Measurements from ENCODE around the gene MYL3.

MYL3 gene

DNA sequence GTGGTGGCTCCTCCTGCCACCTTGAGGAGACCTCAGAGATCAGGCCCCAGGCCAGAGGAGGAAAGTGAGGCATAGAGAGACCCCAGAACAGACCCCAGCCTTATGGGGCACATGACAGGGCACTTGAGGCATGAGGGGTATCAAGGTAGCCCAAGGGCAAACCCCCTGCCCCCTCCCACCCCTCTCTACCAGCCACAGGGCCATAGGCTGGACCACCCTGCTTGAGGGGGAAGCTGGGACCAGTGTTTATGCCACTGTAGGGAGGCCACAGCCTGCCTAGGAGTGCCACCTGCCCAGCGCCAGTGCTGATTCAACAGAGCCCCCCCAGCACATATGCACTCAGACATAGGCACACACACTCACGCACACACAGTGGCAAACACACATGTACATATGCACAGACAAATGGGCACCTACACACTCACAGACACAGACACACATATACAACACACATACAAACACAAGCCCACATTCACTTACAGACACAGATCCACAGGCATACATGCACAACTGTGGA is 10.3 kb downstream of the MYL3 start:
- Histone ChIP-seq H3K27me3 (ENCODE audit: low read depth, low read length) (no peaks in the 10 kb centered on the region), H3K4me3 (ENCODE audit: low read depth in 1 of 2, low read length in 2 of 2) (no peak overlapping the region), H3K27ac (ENCODE audit: low read length) (no peak overlapping the region), H3K36me3 (ENCODE audit: control insufficient read depth in 1 of 2, insufficient read depth in 2 of 2, low read length in 2 of 2) (no peaks in the 10 kb centered on the region), H3K4me1 (ENCODE audit: control insufficient read depth in 1 of 2, insufficient read depth in 2 of 2, low read length in 2 of 2) (no peaks in the 10 kb centered on the region), H3K9me3 (ENCODE audit: control insufficient read depth in 1 of 2, low read length in 2 of 2) (no peaks in the 10 kb centered on the region)

DNA sequence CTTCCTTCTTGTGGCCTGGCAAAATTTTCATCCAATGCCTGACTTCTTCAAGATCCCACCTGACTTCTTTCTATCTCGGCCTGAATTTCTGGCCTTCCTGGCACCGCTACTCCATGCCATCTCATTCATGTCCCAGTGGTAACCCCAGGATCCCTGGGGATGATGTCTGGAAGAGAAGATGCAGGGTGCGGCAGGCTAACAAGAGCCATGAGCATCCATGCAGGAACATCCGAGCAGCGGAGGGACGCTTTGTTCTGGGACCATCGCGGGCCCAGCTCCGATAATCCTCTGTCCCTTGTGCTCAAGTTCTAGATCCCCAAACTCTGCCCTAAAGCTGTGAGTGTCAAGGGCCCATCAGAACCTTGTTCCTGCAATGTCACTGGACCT is 10.9 kb downstream of the MYL3 start:
- H3K27ac ChIP-seq (ENCODE audit: low read length), result no peak overlapping the region
- H3K27me3 ChIP-seq (ENCODE audit: low read depth, low read length), result no peaks in the 10 kb centered on the region
- no peaks in the 10 kb centered on the region for H3K9me3 ChIP-seq (ENCODE audit: control insufficient read depth in 1 of 2, low read length in 2 of 2)
- H3K36me3 ChIP-seq (ENCODE audit: control insufficient read depth in 1 of 2, insufficient read depth in 2 of 2, low read length in 2 of 2), result no peaks in the 10 kb centered on the region
- no peaks in the 10 kb centered on the region for H3K4me1 ChIP-seq (ENCODE audit: control insufficient read depth in 1 of 2, insufficient read depth in 2 of 2, low read length in 2 of 2)
- H3K4me3 ChIP-seq (ENCODE audit: low read depth in 1 of 2, low read length in 2 of 2), result no peak overlapping the region

GRCh38 chr3:46851364-46852333 is 11.6 kb downstream of the MYL3 start:
- no peaks in the 10 kb centered on the region for H3K9me3 ChIP-seq (ENCODE audit: control insufficient read depth in 1 of 2, low read length in 2 of 2)
- no peak overlapping the region for H3K27ac ChIP-seq (ENCODE audit: low read length)
- H3K36me3 ChIP-seq (ENCODE audit: control insufficient read depth in 1 of 2, insufficient read depth in 2 of 2, low read length in 2 of 2), result no peaks in the 10 kb centered on the region
- H3K4me3 ChIP-seq (ENCODE audit: low read depth in 1 of 2, low read length in 2 of 2), result no peak overlapping the region
- peaks cover 0 to 1% of the 10 kb centered on the region in 2 donors for H3K4me1 ChIP-seq (ENCODE audit: control insufficient read depth in 1 of 2, insufficient read depth in 2 of 2, low read length in 2 of 2)
- H3K27me3 ChIP-seq (ENCODE audit: low read depth, low read length), result no peaks in the 10 kb centered on the region

- H3K9me3 ChIP-seq (ENCODE audit: control insufficient read depth in 1 of 2, low read length in 2 of 2), result no peaks in the 10 kb centered on the region
- H3K4me1 ChIP-seq (ENCODE audit: control insufficient read depth in 1 of 2, insufficient read depth in 2 of 2, low read length in 2 of 2), result peaks cover 0 to 9% of the 10 kb centered on the region in 2 donors
- no peaks in the 10 kb centered on the region for H3K36me3 ChIP-seq (ENCODE audit: control insufficient read depth in 1 of 2, insufficient read depth in 2 of 2, low read length in 2 of 2)
- H3K4me3 ChIP-seq (ENCODE audit: low read depth in 1 of 2, low read length in 2 of 2), result no peak overlapping the region
- no peak overlapping the region for H3K27ac ChIP-seq (ENCODE audit: low read length)
- H3K27me3 ChIP-seq (ENCODE audit: low read depth, low read length), result no peaks in the 10 kb centered on the region
Measured at GRCh38 chr3:46850468-46850779, 12.8 kb downstream of the MYL3 start.

- H3K27me3 ChIP-seq (ENCODE audit: low read depth, low read length), result no peaks in the 10 kb centered on the region
- no peak overlapping the region for H3K4me3 ChIP-seq (ENCODE audit: low read depth in 1 of 2, low read length in 2 of 2)
- H3K4me1 ChIP-seq (ENCODE audit: control insufficient read depth in 1 of 2, insufficient read depth in 2 of 2, low read length in 2 of 2), result peaks cover 0 to 13% of the 10 kb centered on the region in 2 donors
- H3K9me3 ChIP-seq (ENCODE audit: control insufficient read depth in 1 of 2, low read length in 2 of 2), result no peaks in the 10 kb centered on the region
- H3K36me3 ChIP-seq (ENCODE audit: control insufficient read depth in 1 of 2, insufficient read depth in 2 of 2, low read length in 2 of 2), result no peaks in the 10 kb centered on the region
- no peak overlapping the region for H3K27ac ChIP-seq (ENCODE audit: low read length)
Measured at GRCh38 chr3:46849686-46850467, 13.4 kb downstream of the MYL3 start.

- no peaks in the 10 kb centered on the region for H3K27me3 ChIP-seq (ENCODE audit: low read depth, low read length)
- no peaks in the 10 kb centered on the region for H3K9me3 ChIP-seq (ENCODE audit: control insufficient read depth in 1 of 2, low read length in 2 of 2)
- H3K4me3 ChIP-seq (ENCODE audit: low read depth in 1 of 2, low read length in 2 of 2), result no peak overlapping the region
- peaks cover 0 to 13% of the 10 kb centered on the region in 2 donors for H3K4me1 ChIP-seq (ENCODE audit: control insufficient read depth in 1 of 2, insufficient read depth in 2 of 2, low read length in 2 of 2)
- no peaks in the 10 kb centered on the region for H3K36me3 ChIP-seq (ENCODE audit: control insufficient read depth in 1 of 2, insufficient read depth in 2 of 2, low read length in 2 of 2)
- no peak overlapping the region for H3K27ac ChIP-seq (ENCODE audit: low read length)
Measured at GRCh38 chr3:46849045-46849631, 14.1 kb downstream of the MYL3 start.

- no peaks in the 10 kb centered on the region for H3K36me3 ChIP-seq (ENCODE audit: control insufficient read depth in 1 of 2, insufficient read depth in 2 of 2, low read length in 2 of 2)
- H3K9me3 ChIP-seq (ENCODE audit: control insufficient read depth in 1 of 2, low read length in 2 of 2), result no peaks in the 10 kb centered on the region
- peaks cover 0 to 13% of the 10 kb centered on the region in 2 donors for H3K4me1 ChIP-seq (ENCODE audit: control insufficient read depth in 1 of 2, insufficient read depth in 2 of 2, low read length in 2 of 2)
- H3K4me3 ChIP-seq (ENCODE audit: low read depth in 1 of 2, low read length in 2 of 2), result no peak overlapping the region
- H3K27ac ChIP-seq (ENCODE audit: low read length), result no peak overlapping the region
- H3K27me3 ChIP-seq (ENCODE audit: low read depth, low read length), result no peaks in the 10 kb centered on the region
Measured at GRCh38 chr3:46848271-46849044, 14.8 kb downstream of the MYL3 start.

DNA sequence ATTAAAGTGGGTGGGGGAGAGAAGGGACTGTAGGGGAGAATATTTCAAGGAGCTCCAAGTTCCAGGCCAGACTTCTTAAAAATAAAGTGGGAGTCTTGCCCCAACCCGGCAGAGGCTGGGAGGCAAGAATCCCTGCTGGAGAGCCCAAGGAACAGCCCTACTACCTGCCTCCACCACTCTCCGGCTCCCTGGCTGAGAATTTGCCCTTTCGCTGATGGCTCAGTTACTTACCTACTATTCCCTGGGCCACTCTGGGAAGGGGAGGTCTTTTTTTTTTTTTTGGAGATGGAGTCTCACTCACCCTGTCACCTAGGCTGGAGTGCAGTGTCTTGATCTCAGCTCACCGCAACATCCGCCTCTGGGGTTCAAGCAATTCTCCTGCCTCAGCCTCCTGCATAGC is 15.5 kb downstream of the MYL3 start:
- no peaks in the 10 kb centered on the region for H3K9me3 ChIP-seq (ENCODE audit: control insufficient read depth in 1 of 2, low read length in 2 of 2)
- no peak overlapping the region for H3K4me3 ChIP-seq (ENCODE audit: low read depth in 1 of 2, low read length in 2 of 2)
- peaks cover 0 to 13% of the 10 kb centered on the region in 2 donors for H3K4me1 ChIP-seq (ENCODE audit: control insufficient read depth in 1 of 2, insufficient read depth in 2 of 2, low read length in 2 of 2)
- H3K27ac ChIP-seq (ENCODE audit: low read length), result no peak overlapping the region
- H3K36me3 ChIP-seq (ENCODE audit: control insufficient read depth in 1 of 2, insufficient read depth in 2 of 2, low read length in 2 of 2), result no peaks in the 10 kb centered on the region
- H3K27me3 ChIP-seq (ENCODE audit: low read depth, low read length), result no peaks in the 10 kb centered on the region

GRCh38 chr3:46846624-46847542 is 16.4 kb downstream of the MYL3 start:
- Histone ChIP-seq H3K4me1 (ENCODE audit: control insufficient read depth in 1 of 2, insufficient read depth in 2 of 2, low read length in 2 of 2) (peaks cover 0 to 13% of the 10 kb centered on the region in 2 donors), H3K36me3 (ENCODE audit: control insufficient read depth in 1 of 2, insufficient read depth in 2 of 2, low read length in 2 of 2) (no peaks in the 10 kb centered on the region), H3K27ac (ENCODE audit: low read length) (no peak overlapping the region), H3K4me3 (ENCODE audit: low read depth in 1 of 2, low read length in 2 of 2) (peak overlapping the region; percentile 0 to 69), H3K9me3 (ENCODE audit: control insufficient read depth in 1 of 2, low read length in 2 of 2) (peaks cover 0 to 2% of the 10 kb centered on the region in 2 donors), H3K27me3 (ENCODE audit: low read depth, low read length) (no peaks in the 10 kb centered on the region)
